ENCODE measurements around the gene DBP. TPM values are rescaled to one million over a fixed set of nuclear protein-coding genes. Genes with fewer than 3 reads are reported as not detected.

DBP gene
- total and polyA plus RNA-seq, 10 of the 15 experiments (the other 5 are each of a cell fraction or from before 2014, with no cell fraction given): 2.0 to 10.6 (median 6.9) TPM

DNA sequence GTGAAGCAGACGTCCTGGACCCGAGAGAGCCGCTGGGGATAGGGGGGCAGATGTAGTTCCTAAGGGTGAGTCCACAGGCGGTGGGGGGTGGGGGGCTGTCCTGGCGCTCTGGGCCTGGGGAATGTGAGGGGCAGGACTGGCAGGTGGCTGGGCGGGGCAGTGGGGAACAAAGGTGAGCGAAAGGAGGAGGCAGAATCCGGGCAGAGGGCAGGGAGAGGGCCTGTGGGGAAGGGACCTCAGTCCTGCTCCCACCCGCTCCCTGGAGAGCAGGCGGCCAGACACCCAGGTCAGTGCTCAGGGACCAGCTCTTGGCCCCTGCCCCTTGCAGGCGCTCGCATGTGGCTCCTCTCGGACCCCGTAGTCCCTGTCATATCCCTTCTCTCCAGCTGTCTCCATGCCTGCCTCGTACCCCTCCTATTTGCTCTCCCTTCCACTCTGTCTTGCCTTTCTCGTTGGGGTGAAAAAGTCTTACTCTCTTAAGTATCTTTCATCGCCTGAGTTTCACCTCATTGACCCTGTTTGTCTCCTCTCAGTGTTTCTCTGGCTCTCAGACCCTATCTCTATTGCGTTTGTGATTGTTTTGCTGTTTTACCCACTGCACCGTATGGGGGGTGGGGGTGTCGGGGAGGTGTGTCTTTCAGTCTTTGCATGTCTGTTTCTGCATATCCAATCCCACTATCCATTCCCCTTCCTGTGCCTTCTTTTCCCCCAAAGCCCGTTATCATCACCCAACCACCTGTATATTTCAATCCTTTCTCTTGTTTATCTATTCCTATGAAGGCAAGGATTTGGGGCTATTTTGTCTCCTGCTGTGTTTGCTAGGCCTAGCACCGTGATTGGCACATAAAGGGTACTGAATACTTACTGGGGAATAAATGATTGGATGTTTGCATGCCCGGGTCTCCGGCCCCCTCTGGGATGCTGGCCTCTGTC, 12.1 kb downstream of the DBP start:
- Histone ChIP-seq H3K4me1 (ENCODE audit: control insufficient read depth, insufficient read depth, low read length) (peaks cover 18% of the 10 kb centered on the region), H3K9ac (ENCODE audit: control insufficient read depth, insufficient read depth, low read length) (peak overlapping the region; percentile 64), H3K79me2 (ENCODE audit: control insufficient read depth, insufficient read depth, low read length) (peaks cover 20% of the 10 kb centered on the region), H3K4me3 (peak overlapping the region; percentile 68; the same call in 1 of the 2 replicates), H3K36me3 (ENCODE audit: control insufficient read depth in 2 of 2, insufficient read depth in 2 of 2, low read length in 1 of 2) (peaks cover 2 to 8% of the 10 kb centered on the region in 2 experiments; a peak in 2 of 4 replicates), H3K27ac (ENCODE audit: control insufficient read depth, insufficient read depth) (peak overlapping the region; percentile 67; the same call in 1 of the 2 replicates), H3K4me2 (ENCODE audit: control insufficient read depth, insufficient read depth) (peak overlapping the region; percentile 97), H2AFZ (ENCODE audit: control insufficient read depth, low read depth, low read length) (no peak overlapping the region), H3K9me3 (replicated peaks; ENCODE audit: control insufficient read depth, insufficient read depth, low read length) (no peaks in the 10 kb centered on the region), H3K27me3 (replicated peaks in 1 of 2; ENCODE audit: control insufficient read depth in 2 of 2, insufficient read depth in 2 of 2, low read length in 1 of 2) (no peaks in the 10 kb centered on the region), H4K20me1 (ENCODE audit: control insufficient read depth, insufficient read depth) (no peaks in the 10 kb centered on the region)
- intact Hi-C loops (cut with micrococcal nuclease; ENCODE audit: unreplicated experiment) (no loop called here), in situ Hi-C loops (cut with MboI) (loop anchor here (25.0 kb wide), 1 partner anchor 1262 kb away; the partner anchor contains the start of genes AKT1S1, IL4I1 and TBC1D17)
- WGBS (ENCODE audit: insufficient coverage, insufficient replicate concordance, low lambda C conversion rate, missing lambda C conversion rate): 72% methylated on average over 22 of the region's 24 CpGs
- POLR2A ChIA-PET: interaction anchor here (6.6 kb wide), 1 partner anchor 9 kb away, joined by 62 read pairs; no protein-coding TSS in a partner anchor
- no TSS peak for BruUV-seq (replicated peaks)
- ATAC-seq: no peak
- RAD21 ChIA-PET (ENCODE audit: unreplicated experiment): no interaction called here
- no peak for DNase-seq (ENCODE audit: low read depth, low spot score)
- SMC1A ChIA-PET (ENCODE audit: uncharacterized antibody, unreplicated experiment): no interaction called here
- no peak for TF ChIP-seq HDAC2 (IDR thresholded peaks at IDR 0.05)
- no peak for TF ChIP-seq EP300 (IDR thresholded peaks at IDR 0.05; ENCODE audit: borderline replicate concordance in 1 of 2, control insufficient read depth in 1 of 2, low read depth in 2 of 2, low read length in 2 of 2)
- no peak for TF ChIP-seq ZNF274 (IDR thresholded peaks at IDR 0.05; ENCODE audit: insufficient read depth, insufficient read length)
- no peak for TF ChIP-seq EED (IDR thresholded peaks at IDR 0.05; ENCODE audit: low read depth)
- no peak for TF ChIP-seq RELA (IDR thresholded peaks at IDR 0.05; ENCODE audit: borderline replicate concordance, partially characterized antibody)
- TF ChIP-seq POLR2AphosphoS2 (IDR thresholded peaks at IDR 0.05; ENCODE audit: low read depth, low read length): no peak
- TF ChIP-seq HCFC1 (IDR thresholded peaks at IDR 0.05; ENCODE audit: low read length): no peak
- TF ChIP-seq KAT2A (conservative IDR thresholded peaks at IDR 0.05; ENCODE audit: control insufficient read depth, low read depth, low read length): no peak
- TF ChIP-seq RFX5 (IDR thresholded peaks at IDR 0.05; ENCODE audit: low read depth, low read length): no peak
- TF ChIP-seq ZBTB4 (CRISPR knock-in tag; IDR thresholded peaks at IDR 0.05): no peak
- no peak for TF ChIP-seq RELB (IDR thresholded peaks at IDR 0.05; ENCODE audit: low read depth)
- TF ChIP-seq RB1 (IDR thresholded peaks at IDR 0.05; ENCODE audit: borderline replicate concordance): no peak
- no peak for TF ChIP-seq IRF4 (IDR thresholded peaks at IDR 0.05; ENCODE audit: low read depth, low read length)
- TF ChIP-seq HSF1 (IDR thresholded peaks at IDR 0.05; ENCODE audit: low read depth, low read length): no peak
- CTCF ChIA-PET: no interaction called here
- FAIRE-seq: no peak
